ENCODE results near the gene TSPAN2.

The TSPAN2 gene

DNA sequence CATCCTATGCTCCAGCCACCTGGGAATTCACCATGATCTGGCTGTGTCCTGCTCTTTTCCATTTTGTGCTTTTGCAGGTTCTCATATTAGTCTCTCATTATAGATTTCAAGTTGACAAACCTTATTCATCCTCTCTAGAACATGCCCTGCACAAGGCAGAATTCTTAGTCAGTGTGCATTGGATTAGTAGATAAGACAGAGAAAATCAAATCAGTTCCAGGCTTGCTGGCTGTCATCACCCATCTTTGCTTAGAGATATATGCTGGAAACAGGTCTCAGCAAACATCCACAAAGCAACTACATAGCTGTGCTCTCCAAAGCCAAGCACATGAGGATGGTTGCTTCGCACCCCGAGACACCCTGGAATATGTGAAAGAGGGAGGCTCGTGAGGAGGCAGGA, 24.8 kb downstream of the TSPAN2 start:
- no peak overlapping the region for H3K4me3 ChIP-seq (ENCODE audit: low read depth, low read length)
- no peaks in the 10 kb centered on the region for H3K36me3 ChIP-seq (ENCODE audit: insufficient read depth, low read length)
- no peaks in the 10 kb centered on the region for H3K27me3 ChIP-seq (ENCODE audit: insufficient read depth, low read length)
- H3K4me1 ChIP-seq (ENCODE audit: control insufficient read depth, insufficient read depth, low read length, unreplicated experiment), result peaks cover 23% of the 10 kb centered on the region
- no peak overlapping the region for H2AFZ ChIP-seq (ENCODE audit: low read length, unreplicated experiment)
- no peaks in the 10 kb centered on the region for H3K79me2 ChIP-seq (ENCODE audit: control insufficient read depth, insufficient read depth, low read length, unreplicated experiment)
- H3K27ac ChIP-seq (ENCODE audit: low read depth, low read length), result no peak overlapping the region

DNA sequence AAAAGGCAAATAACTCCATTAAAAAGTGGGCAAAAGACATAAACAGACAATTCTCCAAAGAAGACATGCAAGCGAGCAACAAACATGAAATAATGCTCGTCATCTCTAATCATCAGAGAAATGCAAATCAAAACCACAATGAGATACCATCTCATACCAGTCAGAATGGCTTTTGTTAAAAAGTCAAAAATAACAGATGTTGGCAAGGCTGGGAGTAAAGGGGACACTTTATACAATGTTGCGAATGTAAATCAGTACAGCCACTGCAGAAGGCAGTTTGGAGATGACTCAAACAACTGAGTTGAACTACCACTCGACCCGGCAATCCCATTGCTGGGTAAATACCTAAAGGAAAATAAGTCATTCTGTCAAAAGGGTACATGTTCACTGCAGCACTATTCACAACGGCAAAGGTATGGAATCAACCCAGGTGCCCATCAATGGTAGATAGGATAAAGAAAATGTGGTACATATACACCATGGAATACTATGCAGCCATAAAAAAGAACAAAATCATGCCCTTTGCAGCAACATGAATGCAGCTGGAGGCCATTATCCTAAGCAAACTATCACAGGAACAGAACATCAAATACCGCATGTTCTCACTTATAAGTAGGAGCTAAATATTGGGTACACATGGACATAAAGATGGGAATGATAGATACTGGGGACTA, 25.9 kb downstream of the TSPAN2 start:
- H3K4me3 ChIP-seq (ENCODE audit: low read depth, low read length), result no peak overlapping the region
- H2AFZ ChIP-seq (ENCODE audit: low read length, unreplicated experiment), result no peak overlapping the region
- peaks cover 16% of the 10 kb centered on the region for H3K4me1 ChIP-seq (ENCODE audit: control insufficient read depth, insufficient read depth, low read length, unreplicated experiment)
- H3K27me3 ChIP-seq (ENCODE audit: insufficient read depth, low read length), result no peaks in the 10 kb centered on the region
- no peaks in the 10 kb centered on the region for H3K36me3 ChIP-seq (ENCODE audit: insufficient read depth, low read length)
- H3K27ac ChIP-seq (ENCODE audit: low read depth, low read length), result no peak overlapping the region
- H3K79me2 ChIP-seq (ENCODE audit: control insufficient read depth, insufficient read depth, low read length, unreplicated experiment), result no peaks in the 10 kb centered on the region

DNA sequence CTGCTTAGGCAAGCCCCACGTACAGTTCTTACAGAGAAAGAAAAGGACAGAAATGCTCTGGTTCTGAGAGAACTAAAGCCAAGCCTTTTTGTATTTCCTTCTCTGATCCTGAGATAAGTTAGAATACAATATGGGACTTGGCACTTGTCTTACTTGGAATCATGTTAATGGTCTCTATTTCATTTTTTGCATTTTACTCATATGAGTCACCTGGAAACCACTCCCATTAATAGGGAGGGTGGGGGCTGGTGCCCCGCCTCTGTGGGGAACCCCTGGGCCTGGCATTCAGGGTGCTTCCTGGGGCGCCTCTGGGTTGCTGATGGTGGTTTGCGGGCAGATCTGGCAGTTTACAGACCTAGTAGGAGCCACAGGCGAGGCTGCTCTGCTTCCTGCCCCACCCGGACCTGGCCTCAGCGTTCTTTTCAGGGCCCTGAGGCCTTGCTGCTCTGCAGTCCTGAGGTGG, 26.7 kb downstream of the TSPAN2 start:
- Histone ChIP-seq H3K4me3 (ENCODE audit: low read depth, low read length) (no peak overlapping the region), H3K27me3 (ENCODE audit: insufficient read depth, low read length) (no peaks in the 10 kb centered on the region), H3K27ac (ENCODE audit: low read depth, low read length) (peak overlapping the region; percentile 13; the same call in 1 of the 2 replicates), H3K36me3 (ENCODE audit: insufficient read depth, low read length) (no peaks in the 10 kb centered on the region), H2AFZ (ENCODE audit: low read length, unreplicated experiment) (no peak overlapping the region), H3K79me2 (ENCODE audit: control insufficient read depth, insufficient read depth, low read length, unreplicated experiment) (no peaks in the 10 kb centered on the region), H3K4me1 (ENCODE audit: control insufficient read depth, insufficient read depth, low read length, unreplicated experiment) (peaks cover 15% of the 10 kb centered on the region)

DNA sequence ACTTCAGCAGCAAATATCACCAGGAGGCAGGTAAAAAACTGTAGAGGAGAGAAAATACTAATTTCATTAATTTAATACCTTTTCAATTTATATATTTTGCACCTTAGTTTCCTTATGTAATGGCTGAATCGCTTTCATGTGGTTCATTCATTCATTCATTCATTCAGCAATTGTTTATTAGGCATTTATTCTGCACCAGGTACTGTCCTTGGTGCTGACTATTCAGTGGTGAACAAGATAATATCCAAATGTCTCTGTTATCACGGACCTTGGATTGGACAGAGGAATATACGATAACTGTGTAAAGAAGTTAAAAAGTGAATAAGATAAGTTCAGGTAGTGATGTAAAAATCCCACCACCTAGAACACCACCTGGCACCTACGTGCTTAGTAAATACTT, 28.8 kb downstream of the TSPAN2 start:
- Histone ChIP-seq H3K27ac (ENCODE audit: low read depth, low read length) (no peak overlapping the region), H3K27me3 (ENCODE audit: insufficient read depth, low read length) (no peaks in the 10 kb centered on the region), H2AFZ (ENCODE audit: low read length, unreplicated experiment) (no peak overlapping the region), H3K36me3 (ENCODE audit: insufficient read depth, low read length) (no peaks in the 10 kb centered on the region), H3K79me2 (ENCODE audit: control insufficient read depth, insufficient read depth, low read length, unreplicated experiment) (no peaks in the 10 kb centered on the region), H3K4me1 (ENCODE audit: control insufficient read depth, insufficient read depth, low read length, unreplicated experiment) (peaks cover 8% of the 10 kb centered on the region), H3K4me3 (ENCODE audit: low read depth, low read length) (no peak overlapping the region)

GRCh38 chr1:115059316-115059715, 30.0 kb downstream of the TSPAN2 start:
- H3K36me3 ChIP-seq (ENCODE audit: insufficient read depth, low read length), result no peaks in the 10 kb centered on the region
- H3K27me3 ChIP-seq (ENCODE audit: insufficient read depth, low read length), result no peaks in the 10 kb centered on the region
- no peaks in the 10 kb centered on the region for H3K79me2 ChIP-seq (ENCODE audit: control insufficient read depth, insufficient read depth, low read length, unreplicated experiment)
- no peak overlapping the region for H3K27ac ChIP-seq (ENCODE audit: low read depth, low read length)
- no peak overlapping the region for H3K4me3 ChIP-seq (ENCODE audit: low read depth, low read length)
- H2AFZ ChIP-seq (ENCODE audit: low read length, unreplicated experiment), result no peak overlapping the region
- peaks cover 8% of the 10 kb centered on the region for H3K4me1 ChIP-seq (ENCODE audit: control insufficient read depth, insufficient read depth, low read length, unreplicated experiment)

DNA sequence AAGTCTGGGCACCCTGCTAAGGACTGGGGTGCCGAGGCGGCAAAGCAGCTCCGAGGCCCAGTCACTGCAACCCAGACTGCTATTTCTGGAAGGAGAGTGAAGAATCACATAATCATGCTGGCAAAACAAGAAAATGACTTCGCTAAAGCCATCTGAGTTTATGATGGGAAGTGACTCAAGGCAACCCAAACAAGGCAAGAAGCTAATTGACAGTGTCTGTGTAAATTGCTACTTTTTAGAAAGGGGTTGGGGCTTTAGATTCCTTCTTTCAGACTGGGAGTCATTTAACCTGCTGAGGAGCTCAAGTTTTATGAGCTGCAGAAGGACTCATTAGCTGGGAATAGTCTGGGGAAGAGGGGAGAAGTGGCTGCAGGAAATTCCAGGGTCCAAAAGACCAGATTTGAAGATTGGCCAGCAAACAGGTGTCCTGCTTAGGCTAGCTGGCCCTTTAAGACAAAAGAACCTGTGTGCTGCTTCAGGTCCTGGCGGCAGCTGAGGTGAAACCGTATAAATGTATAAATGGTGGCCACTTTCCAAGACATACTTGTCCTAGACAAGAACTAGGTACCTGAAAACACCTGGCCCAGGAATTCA, 31.5 kb downstream of the TSPAN2 start:
- Histone ChIP-seq H3K79me2 (ENCODE audit: control insufficient read depth, insufficient read depth, low read length, unreplicated experiment) (no peaks in the 10 kb centered on the region), H3K4me3 (ENCODE audit: low read depth, low read length) (no peak overlapping the region), H3K27ac (ENCODE audit: low read depth, low read length) (no peak overlapping the region), H3K36me3 (ENCODE audit: insufficient read depth, low read length) (no peaks in the 10 kb centered on the region), H3K27me3 (ENCODE audit: insufficient read depth, low read length) (no peaks in the 10 kb centered on the region), H2AFZ (ENCODE audit: low read length, unreplicated experiment) (no peak overlapping the region), H3K4me1 (ENCODE audit: control insufficient read depth, insufficient read depth, low read length, unreplicated experiment) (peaks cover 8% of the 10 kb centered on the region)

DNA sequence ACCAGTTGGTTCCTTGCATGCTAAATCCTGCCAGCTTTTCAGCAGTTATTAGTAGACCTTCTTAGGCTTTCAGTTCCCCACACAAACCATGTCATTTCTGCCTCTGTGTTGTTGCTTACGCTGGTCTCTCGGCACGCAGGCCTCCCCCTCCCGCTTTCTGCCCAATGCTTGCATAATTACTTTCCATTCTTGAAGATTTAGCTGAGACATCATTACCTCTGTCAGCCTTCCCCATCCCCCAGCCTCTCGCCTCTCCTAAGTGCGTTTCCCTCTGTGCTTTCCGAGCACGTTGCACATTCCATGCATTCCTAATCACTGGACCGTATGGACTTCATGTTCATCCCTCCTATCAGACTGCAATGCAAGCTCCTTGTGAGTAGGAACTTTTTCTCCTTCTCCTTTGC, 32.9 kb downstream of the TSPAN2 start:
- H3K79me2 ChIP-seq (ENCODE audit: control insufficient read depth, insufficient read depth, low read length, unreplicated experiment), result no peaks in the 10 kb centered on the region
- H2AFZ ChIP-seq (ENCODE audit: low read length, unreplicated experiment), result no peak overlapping the region
- H3K36me3 ChIP-seq (ENCODE audit: insufficient read depth, low read length), result no peaks in the 10 kb centered on the region
- no peaks in the 10 kb centered on the region for H3K4me1 ChIP-seq (ENCODE audit: control insufficient read depth, insufficient read depth, low read length, unreplicated experiment)
- no peaks in the 10 kb centered on the region for H3K27me3 ChIP-seq (ENCODE audit: insufficient read depth, low read length)
- no peak overlapping the region for H3K4me3 ChIP-seq (ENCODE audit: low read depth, low read length)
- no peak overlapping the region for H3K27ac ChIP-seq (ENCODE audit: low read depth, low read length)

GRCh38 chr1:115052454-115053083, 36.7 kb downstream of the TSPAN2 start:
- Histone ChIP-seq H3K79me2 (ENCODE audit: control insufficient read depth, insufficient read depth, low read length, unreplicated experiment) (no peaks in the 10 kb centered on the region), H3K27ac (ENCODE audit: low read depth, low read length) (no peak overlapping the region), H3K27me3 (ENCODE audit: insufficient read depth, low read length) (no peaks in the 10 kb centered on the region), H3K4me3 (ENCODE audit: low read depth, low read length) (no peak overlapping the region), H3K4me1 (ENCODE audit: control insufficient read depth, insufficient read depth, low read length, unreplicated experiment) (no peaks in the 10 kb centered on the region), H2AFZ (ENCODE audit: low read length, unreplicated experiment) (no peak overlapping the region), H3K36me3 (ENCODE audit: insufficient read depth, low read length) (no peaks in the 10 kb centered on the region)

DNA sequence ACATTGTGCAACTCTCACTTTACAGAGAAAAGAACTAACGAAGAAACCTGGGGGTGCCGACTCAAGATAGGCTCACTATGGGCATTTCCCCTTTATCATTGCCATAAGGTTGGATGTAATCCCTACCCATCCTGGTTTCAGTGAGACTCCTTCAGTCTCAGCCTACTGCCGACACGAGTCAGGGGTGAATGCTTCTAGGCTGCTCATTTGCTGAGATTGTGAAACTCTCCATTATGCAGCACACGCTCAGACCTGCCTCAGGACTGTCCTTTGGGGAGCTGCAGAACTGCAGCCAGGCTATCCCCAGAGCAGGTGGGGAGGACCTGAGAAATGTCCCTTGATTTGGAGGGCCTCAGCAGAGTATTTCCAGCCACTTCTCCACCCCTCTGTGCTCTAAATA, 37.5 kb downstream of the TSPAN2 start:
- Histone ChIP-seq H2AFZ (ENCODE audit: low read length, unreplicated experiment) (no peak overlapping the region), H3K27me3 (ENCODE audit: insufficient read depth, low read length) (no peaks in the 10 kb centered on the region), H3K4me3 (ENCODE audit: low read depth, low read length) (no peak overlapping the region)

DNA sequence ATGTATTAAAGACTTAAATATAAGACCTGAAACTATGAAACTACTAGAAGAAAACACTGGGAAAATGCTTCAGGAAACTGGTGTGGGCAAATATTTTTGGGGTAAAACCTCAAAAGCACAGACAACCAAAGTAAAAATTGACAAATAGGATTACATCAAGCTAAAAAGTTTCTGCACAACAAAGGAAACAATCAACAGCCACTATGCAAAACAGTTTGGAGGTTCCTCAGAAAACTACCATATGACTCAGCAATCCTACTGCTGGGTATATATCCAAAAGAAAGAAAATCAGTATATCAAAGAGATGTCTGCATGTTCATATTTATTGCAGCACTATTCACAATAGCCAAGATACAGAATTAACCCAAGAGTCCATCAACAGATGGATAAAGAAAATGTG, 42.6 kb downstream of the TSPAN2 start:
- peaks cover 6% of the 10 kb centered on the region for H3K4me1 ChIP-seq (ENCODE audit: control insufficient read depth, insufficient read depth, low read length, unreplicated experiment)
- H3K27me3 ChIP-seq (ENCODE audit: insufficient read depth, low read length), result no peaks in the 10 kb centered on the region
- no peaks in the 10 kb centered on the region for H3K79me2 ChIP-seq (ENCODE audit: control insufficient read depth, insufficient read depth, low read length, unreplicated experiment)
- no peaks in the 10 kb centered on the region; the same call in 1 of the 2 replicates for H3K36me3 ChIP-seq (ENCODE audit: insufficient read depth, low read length)
- H3K4me3 ChIP-seq (ENCODE audit: low read depth, low read length), result no peak overlapping the region
- peak overlapping the region; percentile 1; the same call in 1 of the 2 replicates for H3K27ac ChIP-seq (ENCODE audit: low read depth, low read length)
- H2AFZ ChIP-seq (ENCODE audit: low read length, unreplicated experiment), result no peak overlapping the region

More for the DNA sequence above, 37.5 kb downstream of the TSPAN2 start:
- no peaks in the 10 kb centered on the region for H3K36me3 ChIP-seq (ENCODE audit: insufficient read depth, low read length)
- peaks cover 3% of the 10 kb centered on the region for H3K4me1 ChIP-seq (ENCODE audit: control insufficient read depth, insufficient read depth, low read length, unreplicated experiment)
- no peak overlapping the region for H3K27ac ChIP-seq (ENCODE audit: low read depth, low read length)
- no peaks in the 10 kb centered on the region for H3K79me2 ChIP-seq (ENCODE audit: control insufficient read depth, insufficient read depth, low read length, unreplicated experiment)

- Histone ChIP-seq H2AFZ (ENCODE audit: low read length, unreplicated experiment) (no peak overlapping the region), H3K36me3 (ENCODE audit: insufficient read depth, low read length) (no peaks in the 10 kb centered on the region; the same call in 1 of the 2 replicates), H3K27me3 (ENCODE audit: insufficient read depth, low read length) (peaks cover 17% of the 10 kb centered on the region), H3K4me3 (ENCODE audit: low read depth, low read length) (no peak overlapping the region), H3K4me1 (ENCODE audit: control insufficient read depth, insufficient read depth, low read length, unreplicated experiment) (peaks cover 1% of the 10 kb centered on the region), H3K27ac (ENCODE audit: low read depth, low read length) (no peak overlapping the region), H3K79me2 (ENCODE audit: control insufficient read depth, insufficient read depth, low read length, unreplicated experiment) (no peaks in the 10 kb centered on the region)
These were observed 47.6 kb downstream of the TSPAN2 start for GRCh38 chr1:115041654-115042053.
